ENCODE measurements around the gene NUP62. TPM values are rescaled to one million over a fixed set of nuclear protein-coding genes. Genes with fewer than 3 reads are reported as not detected.
"Not testable (repeated sequence)": the region's sequence is repeated elsewhere in the genome, so short reads cannot be mapped to it uniquely, and the experiment has no call there.

The NUP62 gene
- total RNA-seq, 1 donor from 2014 or later = 38.8 TPM

GRCh38 chr19:49949742-49950589 lies 20.7 kb upstream of the NUP62 start:
- intact Hi-C loops (cut with DNase I) = no loop called here
- Histone ChIP-seq H3K4me3 (no peak overlapping the region), H3K9me3 (no peaks in the 10 kb centered on the region), H3K27me3 (no peaks in the 10 kb centered on the region), H3K36me3 (no peaks in the 10 kb centered on the region), H3K27ac (no peak overlapping the region), H3K4me1 (peaks cover 10 to 21% of the 10 kb centered on the region in 2 donors)
- DNase-seq (ENCODE audit: low spot score in 2 of 2) = no peak
- TF ChIP-seq, protein P1, sequence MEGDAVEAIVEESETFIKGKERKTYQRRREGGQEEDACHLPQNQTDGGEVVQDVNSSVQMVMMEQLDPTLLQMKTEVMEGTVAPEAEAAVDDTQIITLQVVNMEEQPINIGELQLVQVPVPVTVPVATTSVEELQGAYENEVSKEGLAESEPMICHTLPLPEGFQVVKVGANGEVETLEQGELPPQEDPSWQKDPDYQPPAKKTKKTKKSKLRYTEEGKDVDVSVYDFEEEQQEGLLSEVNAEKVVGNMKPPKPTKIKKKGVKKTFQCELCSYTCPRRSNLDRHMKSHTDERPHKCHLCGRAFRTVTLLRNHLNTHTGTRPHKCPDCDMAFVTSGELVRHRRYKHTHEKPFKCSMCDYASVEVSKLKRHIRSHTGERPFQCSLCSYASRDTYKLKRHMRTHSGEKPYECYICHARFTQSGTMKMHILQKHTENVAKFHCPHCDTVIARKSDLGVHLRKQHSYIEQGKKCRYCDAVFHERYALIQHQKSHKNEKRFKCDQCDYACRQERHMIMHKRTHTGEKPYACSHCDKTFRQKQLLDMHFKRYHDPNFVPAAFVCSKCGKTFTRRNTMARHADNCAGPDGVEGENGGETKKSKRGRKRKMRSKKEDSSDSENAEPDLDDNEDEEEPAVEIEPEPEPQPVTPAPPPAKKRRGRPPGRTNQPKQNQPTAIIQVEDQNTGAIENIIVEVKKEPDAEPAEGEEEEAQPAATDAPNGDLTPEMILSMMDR (IDR thresholded peaks at IDR 0.05) = no peak

GRCh38 chr19:49946415-49946814 lies 17.1 kb upstream of the NUP62 start:
- no peaks in the 10 kb centered on the region for H3K27me3 ChIP-seq
- no peaks in the 10 kb centered on the region for H3K36me3 ChIP-seq
- TF ChIP-seq, protein P1 (IDR thresholded peaks at IDR 0.05) = no peak
- no peak overlapping the region for H3K4me3 ChIP-seq
- no peak for DNase-seq (ENCODE audit: low spot score in 2 of 2)
- H3K4me1 ChIP-seq = no peaks in the 10 kb centered on the region
- intact Hi-C loops (cut with DNase I) = no loop called here
- no peak overlapping the region for H3K27ac ChIP-seq
- no peaks in the 10 kb centered on the region for H3K9me3 ChIP-seq

- H3K27ac ChIP-seq; H3K36me3 ChIP-seq; H3K9me3 ChIP-seq; DNase-seq (ENCODE audit: low spot score in 2 of 2); H3K27me3 ChIP-seq; intact Hi-C loops (cut with DNase I); H3K4me3 ChIP-seq; H3K4me1 ChIP-seq: not testable (repeated sequence)
Measured at GRCh38 chr19:49944567-49944966, 15.3 kb upstream of the NUP62 start.

- no peak overlapping the region for H3K27ac ChIP-seq
- no peaks in the 10 kb centered on the region for H3K27me3 ChIP-seq
- no peak overlapping the region for H3K4me3 ChIP-seq
- intact Hi-C loops (cut with DNase I) = no loop called here
- H3K36me3 ChIP-seq = no peaks in the 10 kb centered on the region
- no peak for DNase-seq (ENCODE audit: low spot score in 2 of 2)
- TF ChIP-seq, protein P1 (IDR thresholded peaks at IDR 0.05) = no peak
- H3K4me1 ChIP-seq = peaks cover 0 to 3% of the 10 kb centered on the region in 2 donors
- no peaks in the 10 kb centered on the region for H3K9me3 ChIP-seq
Measured at GRCh38 chr19:49940482-49940791, 11.1 kb upstream of the NUP62 start.

DNA sequence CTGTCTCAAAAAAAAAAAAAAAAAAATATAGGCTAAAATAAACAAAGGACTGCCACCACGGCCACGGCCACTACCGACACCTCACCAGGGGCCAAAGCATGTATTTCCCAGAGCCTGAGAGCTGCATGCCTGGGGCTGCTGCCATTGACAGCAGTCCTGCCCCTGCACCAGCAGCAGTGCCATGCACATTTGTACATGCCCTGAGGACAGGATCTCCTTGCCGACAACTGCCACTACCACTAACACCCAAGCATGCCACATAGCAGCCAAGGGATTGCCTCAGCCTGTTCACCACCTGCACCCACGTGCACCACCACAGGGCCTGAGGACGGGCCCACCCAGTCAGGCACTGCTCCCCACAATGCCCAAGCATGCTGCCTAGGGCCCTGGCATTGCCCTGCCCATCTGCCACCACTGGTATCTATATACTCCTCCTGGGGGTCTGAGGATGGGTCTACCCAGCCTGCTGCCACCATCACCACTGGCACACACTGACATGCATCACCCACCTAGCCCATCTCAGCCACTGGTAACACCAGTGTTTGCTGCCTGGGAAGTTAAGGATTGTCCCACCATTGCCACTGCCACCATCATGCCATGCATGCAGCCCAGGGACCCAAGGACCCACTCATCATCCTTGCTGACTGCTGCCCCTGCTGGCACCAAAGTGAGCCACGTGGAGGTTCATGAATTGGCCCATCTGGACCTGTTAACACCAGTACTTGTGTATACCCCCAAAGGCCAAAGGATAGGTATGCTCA lies 10.6 kb upstream of the NUP62 start:
- no peak overlapping the region for H3K4me3 ChIP-seq
- intact Hi-C loops (cut with DNase I) = no loop called here
- no peaks in the 10 kb centered on the region for H3K36me3 ChIP-seq
- TF ChIP-seq, protein P1 (IDR thresholded peaks at IDR 0.05) = no peak
- H3K9me3 ChIP-seq = no peaks in the 10 kb centered on the region
- H3K27ac ChIP-seq = no peak overlapping the region
- no peaks in the 10 kb centered on the region for H3K27me3 ChIP-seq
- H3K4me1 ChIP-seq = peaks cover 0 to 3% of the 10 kb centered on the region in 2 donors
- DNase-seq (ENCODE audit: low spot score in 2 of 2) = no peak

- DNase-seq (ENCODE audit: low spot score in 2 of 2) = no peak
- TF ChIP-seq, protein P1 (IDR thresholded peaks at IDR 0.05) = no peak
- intact Hi-C loops (cut with DNase I) = no loop called here
Measured at GRCh38 chr19:49938662-49939061, 9.4 kb upstream of the NUP62 start.

More at GRCh38 chr19:49938662-49939061, 9.4 kb upstream of the NUP62 start:
- Histone ChIP-seq H3K36me3 (no peaks in the 10 kb centered on the region), H3K9me3 (no peaks in the 10 kb centered on the region), H3K4me3 (no peak overlapping the region), H3K27me3 (no peaks in the 10 kb centered on the region), H3K27ac (no peak overlapping the region), H3K4me1 (peaks cover 0 to 3% of the 10 kb centered on the region in 2 donors)
